Kidney epithelial cell (primary cell): Measurements from ENCODE around the gene COL18A1. TPM values are rescaled to one million over a fixed set of nuclear protein-coding genes. Genes with fewer than 3 reads are reported as not detected.

Experiments
- DNase-seq: peaks from one replicate; pipeline ENCODE4 v3.0.0-alpha.2; 2010; ENCODE audit warnings: low read depth
- H3K27me3 ChIP-seq: 2 replicates; pipeline ENCODE4 v1.6.0; 2011; ENCODE audit warnings: low read length; ENCODE audit not compliant: control insufficient read depth, insufficient read depth
- H3K36me3 ChIP-seq: 2 replicates; pipeline ENCODE4 v1.5.1; 2011; ENCODE audit warnings: low read length; ENCODE audit not compliant: control insufficient read depth, insufficient read depth
- H3K4me3 ChIP-seq: 2 replicates; pipeline ENCODE4 v1.5.1; 2011; ENCODE audit warnings: low read depth, mild to moderate bottlenecking, control low read depth, low read length
- CTCF ChIP-seq: IDR thresholded peaks from 2 replicates; pipeline ENCODE4 v1.5.1; 2011; ENCODE audit warnings: mild to moderate bottlenecking, moderate library complexity, low read length, control low read depth, inconsistent platforms; ENCODE audit not compliant: insufficient read depth, poor library complexity, severe bottlenecking
- total RNA-seq: library from RNA; depleted of rRNA; stranded (reverse); fragments of >200 nt; gene quantifications from 2 replicates; pipeline ENCODE4 v1.2.3, GENCODE V29; 2015

The COL18A1 gene
- total RNA-seq, 1 donor from 2014 or later: 808 TPM

- Histone ChIP-seq H3K36me3 (peaks cover 4% of the 10 kb centered on the region), H3K27me3 (no peaks in the 10 kb centered on the region), H3K4me3 (no peak overlapping the region)
- DNase-seq: no peak
- TF ChIP-seq CTCF: no peak
Observed at GRCh38 chr21:45490049-45490731, 85.2 kb downstream of the COL18A1 start.

GRCh38 chr21:45491056-45491455 is 86.1 kb downstream of the COL18A1 start:
- no peaks in the 10 kb centered on the region for H3K27me3 ChIP-seq
- no peak overlapping the region for H3K4me3 ChIP-seq
- DNase-seq: no peak
- TF ChIP-seq CTCF: no peak
- peaks cover 6% of the 10 kb centered on the region for H3K36me3 ChIP-seq

- H3K4me3 ChIP-seq: no peak overlapping the region
- DNase-seq: no peak
- TF ChIP-seq CTCF: no peak
- no peaks in the 10 kb centered on the region for H3K27me3 ChIP-seq
- peaks cover 6% of the 10 kb centered on the region for H3K36me3 ChIP-seq
Observed at GRCh38 chr21:45491623-45492022, 86.7 kb downstream of the COL18A1 start.

GRCh38 chr21:45492765-45493164 is 87.8 kb downstream of the COL18A1 start:
- TF ChIP-seq CTCF: no peak
- no peaks in the 10 kb centered on the region for H3K27me3 ChIP-seq
- peaks cover 6% of the 10 kb centered on the region for H3K36me3 ChIP-seq
- no peak overlapping the region for H3K4me3 ChIP-seq
- no peak for DNase-seq

GRCh38 chr21:45493401-45494001 is 88.5 kb downstream of the COL18A1 start:
- H3K4me3 ChIP-seq: no peak overlapping the region
- DNase-seq: no peak
- TF ChIP-seq CTCF: no peak
- peaks cover 6% of the 10 kb centered on the region for H3K36me3 ChIP-seq
- H3K27me3 ChIP-seq: no peaks in the 10 kb centered on the region

- Histone ChIP-seq H3K36me3 (peaks cover 6% of the 10 kb centered on the region), H3K27me3 (no peaks in the 10 kb centered on the region), H3K4me3 (no peak overlapping the region)
- TF ChIP-seq CTCF: no peak
- no peak for DNase-seq
Observed at GRCh38 chr21:45494135-45494850, 89.3 kb downstream of the COL18A1 start.
